Measurements from ENCODE around the gene DNAJC4. TPM values are rescaled to one million over a fixed set of nuclear protein-coding genes. Genes with fewer than 3 reads are reported as not detected.

The DNAJC4 gene
- total and polyA plus RNA-seq, 9 donors: 25.0 to 69.1 (median 43.1) TPM

GRCh38 chr11:64246871-64247728 is 16.8 kb downstream of the DNAJC4 start, which contains the start of gene PPP1R14B:
Gene PPP1R14B (minus strand): TSS chr11:64246943. CDS start chr11:64246673, 270 bp downstream.
- TF ChIP-seq POLR2A (IDR thresholded peaks at IDR 0.05): no peak
- peak in 1 of 3 donors; percentile 29 for TF ChIP-seq CTCF (IDR thresholded peaks at IDR 0.05)
- no peak for TF ChIP-seq EP300 (IDR thresholded peaks at IDR 0.05)
- Histone ChIP-seq H3K9me3 (no peaks in the 10 kb centered on the region), H3K4me3 (peak within 1 kb of the TSS; percentile 64), H3K27me3 (no peaks in the 10 kb centered on the region), H3K4me1 (ENCODE audit: insufficient read depth) (peaks cover 16% of the 10 kb centered on the region), H3K27ac (peak within 1 kb of the TSS; percentile 41 to 69), H3K36me3 (no peaks in the 10 kb centered on the region)
- 0 to 1% (median 1%) methylated on average over 34 to 72 of the region's 74 CpGs for WGBS, 3 donors
- DNase-seq: peak; percentile 84 to 91 (median 88)
- intact Hi-C loops (cut with DNase I): no loop called here

GRCh38 chr11:64247729-64248531 is 17.6 kb downstream of the DNAJC4 start:
- peak overlapping the region; percentile 16 to 69 for H3K27ac ChIP-seq
- H3K4me1 ChIP-seq (ENCODE audit: insufficient read depth): peaks cover 15% of the 10 kb centered on the region
- DNase-seq: peak in 2 of 5 donors; percentile 53 to 71
- peak overlapping the region; percentile 64 for H3K4me3 ChIP-seq
- TF ChIP-seq CTCF (IDR thresholded peaks at IDR 0.05) (no peak), POLR2A (IDR thresholded peaks at IDR 0.05) (no peak), EP300 (IDR thresholded peaks at IDR 0.05) (no peak)
- no peaks in the 10 kb centered on the region for H3K9me3 ChIP-seq
- no peaks in the 10 kb centered on the region for H3K27me3 ChIP-seq
- H3K36me3 ChIP-seq: no peaks in the 10 kb centered on the region
- WGBS, 3 donors: 34 to 35% (median 34%) methylated on average over 31 of the region's 31 CpGs
- intact Hi-C loops (cut with DNase I): no loop called here

- no peaks in the 10 kb centered on the region for H3K36me3 ChIP-seq
- TF ChIP-seq EP300 (IDR thresholded peaks at IDR 0.05): no peak
- TF ChIP-seq CTCF (IDR thresholded peaks at IDR 0.05): no peak
- no peak for TF ChIP-seq POLR2A (IDR thresholded peaks at IDR 0.05)
- intact Hi-C loops (cut with DNase I): no loop called here
- H3K27me3 ChIP-seq: no peaks in the 10 kb centered on the region
- DNase-seq: no peak
- 74 to 91% (median 83%) methylated on average over 5 to 7 of the region's 7 CpGs for WGBS, 3 donors
- peaks cover 15% of the 10 kb centered on the region for H3K4me1 ChIP-seq (ENCODE audit: insufficient read depth)
- no peak overlapping the region for H3K27ac ChIP-seq
- no peaks in the 10 kb centered on the region for H3K9me3 ChIP-seq
- H3K4me3 ChIP-seq: no peak overlapping the region
These were observed 18.2 kb downstream of the DNAJC4 start for GRCh38 chr11:64248578-64248977.

- H3K9me3 ChIP-seq: no peaks in the 10 kb centered on the region
- no peak overlapping the region for H3K4me3 ChIP-seq
- H3K27me3 ChIP-seq: no peaks in the 10 kb centered on the region
- no peak for DNase-seq
- 92 to 95% (median 94%) methylated on average over 4 of the region's 4 CpGs for WGBS, 3 donors
- H3K36me3 ChIP-seq: no peaks in the 10 kb centered on the region
- TF ChIP-seq POLR2A (IDR thresholded peaks at IDR 0.05): no peak
- H3K27ac ChIP-seq: no peak overlapping the region
- intact Hi-C loops (cut with DNase I): no loop called here
- H3K4me1 ChIP-seq (ENCODE audit: insufficient read depth): peaks cover 15% of the 10 kb centered on the region
These were observed 18.7 kb downstream of the DNAJC4 start for GRCh38 chr11:64249038-64249437.

Measured in ovary (tissue), 9 donors.